Esophagus squamous epithelium (tissue), 4 donors: ENCODE measurements around the gene C16orf78.

ENCODE experiments used
- CTCF ChIP-seq, 6 experiments: fragments of 450-650 bp in 4 of 6; fragments of 200-600 bp in 2 of 6; sonication (generic) in 2 of 6; IDR thresholded peaks; one replicate each; pipeline ENCODE4 v1.5.1; 2016 to 2019; ENCODE audit warnings: antibody characterized with exemption in 6 of 6, mild to moderate bottlenecking in 4 of 6, moderate library complexity in 4 of 6
- POLR2A ChIP-seq, 4 donors: fragments of 450-650 bp; IDR thresholded peaks; one replicate each; pipeline ENCODE4 v1.6.1; 2017; ENCODE audit warnings: antibody characterized with exemption in 4 of 4, mild to moderate bottlenecking in 4 of 4, moderate library complexity in 3 of 4

GRCh38 chr16:49336581-49336980 is 37.0 kb upstream of the C16orf78 start:
- TF ChIP-seq CTCF (IDR thresholded peaks at IDR 0.05) (no peak), POLR2A (IDR thresholded peaks at IDR 0.05) (no peak)
